GM18858 (cell line): ENCODE measurements around the gene COL15A1.
"Not testable (repeated sequence)": the region's sequence is repeated elsewhere in the genome, so short reads cannot be mapped to it uniquely, and the experiment has no call there.

Experiments used
- ATAC-seq: cut with Tn5 transposase; IDR thresholded peaks from one replicate; pipeline ENCODE4 v1.9.1; 2021; ENCODE audit not compliant: unreplicated experiment

The COL15A1 gene

GRCh38 chr9:99010393-99010792 is 66.7 kb downstream of the COL15A1 start:
- ATAC-seq = not testable (repeated sequence)

DNA sequence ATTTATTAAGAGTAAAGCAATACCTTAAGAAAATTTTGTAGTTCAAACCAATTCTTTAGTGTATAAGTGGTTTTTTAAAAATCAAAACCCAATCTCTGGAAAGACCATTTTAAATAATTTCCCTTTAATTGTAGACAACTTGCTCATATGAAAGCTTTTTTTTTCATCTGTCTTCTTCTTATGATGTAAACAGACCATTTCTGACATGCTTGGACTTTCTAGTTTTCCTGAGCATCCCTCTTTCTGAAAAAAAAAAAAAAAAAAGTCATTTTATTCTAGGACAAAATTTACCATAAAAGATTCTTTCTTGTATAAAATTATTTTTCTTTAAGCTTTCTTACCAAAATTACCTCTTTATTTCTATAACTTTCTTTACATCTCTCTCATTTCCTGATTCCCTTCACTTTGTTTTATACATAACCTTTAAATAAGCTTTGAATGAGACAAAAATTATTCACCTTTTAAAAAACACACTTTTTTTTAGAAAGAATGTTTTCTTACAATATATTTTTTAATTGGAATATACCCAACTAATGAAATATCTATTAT is 67.5 kb downstream of the COL15A1 start:
- ATAC-seq = no peak

- ATAC-seq = no peak
These were observed 69.3 kb downstream of the COL15A1 start for GRCh38 chr9:99012957-99013512.

- no peak for ATAC-seq
These were observed 69.8 kb downstream of the COL15A1 start for GRCh38 chr9:99013550-99013949.

DNA sequence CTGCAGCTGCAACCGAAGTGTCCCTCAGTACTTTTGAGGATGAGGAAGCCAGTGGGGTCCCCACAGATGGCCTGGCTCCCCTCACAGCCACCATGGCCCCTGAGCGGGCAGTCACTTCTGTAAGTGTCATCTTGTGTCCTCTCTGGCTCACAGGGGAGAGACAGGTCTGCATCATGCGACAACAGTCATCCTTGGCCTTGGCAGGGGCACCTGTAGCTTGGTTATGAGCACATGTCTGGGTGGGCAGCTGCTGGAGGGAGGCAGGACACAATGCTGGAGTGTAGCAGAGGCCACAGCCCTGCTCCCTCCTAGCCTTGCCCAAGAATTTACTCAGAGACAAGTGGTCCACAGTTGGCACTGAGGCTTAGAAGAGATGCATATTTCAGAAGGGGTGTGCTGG is 71.7 kb downstream of the COL15A1 start:
- no peak for ATAC-seq

DNA sequence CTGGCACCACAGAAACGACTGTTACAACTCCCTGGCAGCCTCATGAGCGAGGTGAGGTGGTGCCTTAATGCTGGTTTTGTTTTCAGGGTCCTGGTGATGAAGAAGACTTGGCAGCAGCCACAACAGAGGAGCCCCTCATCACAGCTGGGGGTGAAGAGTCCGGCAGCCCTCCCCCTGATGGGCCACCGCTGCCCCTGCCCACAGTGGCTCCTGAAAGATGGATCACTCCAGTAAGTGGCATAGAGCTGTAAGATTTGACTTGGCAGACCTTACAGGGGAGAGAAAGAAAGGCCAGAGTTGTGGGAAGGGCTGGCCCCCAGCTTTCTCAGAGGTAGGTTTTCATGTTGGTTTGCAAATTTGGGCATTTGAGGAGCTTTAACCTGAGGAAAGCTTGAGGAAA is 72.2 kb downstream of the COL15A1 start:
- no peak for ATAC-seq

GRCh38 chr9:99016681-99017387 is 73.1 kb downstream of the COL15A1 start:
- ATAC-seq = no peak

GRCh38 chr9:99018653-99019052 is 74.9 kb downstream of the COL15A1 start:
- ATAC-seq = no peak

DNA sequence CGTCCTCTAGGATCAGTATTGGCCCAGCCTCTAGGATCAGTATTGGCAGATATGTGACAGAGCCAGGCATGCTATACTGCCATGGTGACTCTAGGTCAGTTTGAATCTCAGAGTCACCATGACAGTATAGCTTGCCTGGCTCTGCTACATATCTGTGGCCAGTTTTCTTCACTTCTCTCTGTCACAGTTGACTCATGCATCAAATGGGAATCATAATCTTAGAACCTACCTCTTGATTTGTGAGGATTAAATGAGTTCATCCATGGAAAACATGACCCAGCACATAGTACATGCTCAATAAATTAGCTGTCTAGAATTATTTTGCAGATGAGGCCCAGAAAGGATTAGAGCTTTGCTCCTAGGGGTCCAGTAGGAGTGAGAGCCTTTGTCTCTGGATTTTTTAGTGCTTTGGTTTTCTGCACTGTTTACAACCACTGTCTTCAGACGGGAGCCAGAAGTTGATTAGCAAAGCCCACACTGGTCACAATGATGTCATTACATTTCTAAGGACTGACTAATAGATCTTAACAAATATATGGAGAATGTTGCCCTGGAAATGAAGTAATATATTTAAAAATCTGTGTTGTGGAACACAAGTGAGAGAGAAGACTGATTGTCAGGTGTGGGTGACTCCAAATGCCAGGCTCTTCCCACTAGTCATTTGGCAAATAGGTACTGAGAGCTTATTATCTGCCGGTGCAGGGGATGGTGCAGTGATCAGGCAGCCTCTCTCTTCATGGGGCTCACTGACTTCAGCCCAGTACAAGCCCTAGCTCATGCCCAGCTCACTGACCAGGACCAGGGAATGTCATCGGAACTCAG is 76.0 kb downstream of the COL15A1 start:
- ATAC-seq = no peak

DNA sequence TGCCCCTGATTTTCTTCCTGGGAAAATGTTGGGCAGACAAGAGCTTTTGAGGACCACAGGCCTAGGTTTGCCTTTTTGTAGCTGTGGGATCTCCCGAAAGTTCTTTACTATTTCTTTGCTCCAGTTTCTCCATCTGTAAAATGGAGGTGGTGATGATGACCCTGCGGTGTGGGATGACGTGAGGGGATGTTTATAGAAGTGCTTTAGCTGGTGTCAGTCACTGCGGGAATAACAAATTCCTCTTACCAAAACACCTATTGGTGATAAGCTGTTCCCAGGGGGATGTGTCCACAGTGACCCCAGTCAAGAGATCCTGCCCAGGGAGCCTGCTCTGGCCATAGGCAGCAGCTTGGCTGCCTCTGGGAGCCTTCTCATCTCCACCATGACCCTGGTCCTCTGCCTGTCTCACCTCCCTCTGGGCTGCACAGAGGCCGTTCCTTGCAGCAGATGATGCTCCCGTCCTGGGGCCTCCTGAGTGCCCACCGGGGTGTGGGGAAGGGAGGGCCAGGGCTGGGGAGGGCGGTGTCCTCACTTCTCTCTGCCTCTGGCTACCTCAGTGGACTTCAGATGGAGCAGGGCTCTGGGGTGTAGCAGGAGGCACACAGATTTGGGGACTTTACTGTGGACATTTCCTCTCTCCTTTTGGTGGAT is 77.2 kb downstream of the COL15A1 start:
- ATAC-seq = no peak

- no peak for ATAC-seq
These were observed 77.8 kb downstream of the COL15A1 start for GRCh38 chr9:99021512-99021911.

DNA sequence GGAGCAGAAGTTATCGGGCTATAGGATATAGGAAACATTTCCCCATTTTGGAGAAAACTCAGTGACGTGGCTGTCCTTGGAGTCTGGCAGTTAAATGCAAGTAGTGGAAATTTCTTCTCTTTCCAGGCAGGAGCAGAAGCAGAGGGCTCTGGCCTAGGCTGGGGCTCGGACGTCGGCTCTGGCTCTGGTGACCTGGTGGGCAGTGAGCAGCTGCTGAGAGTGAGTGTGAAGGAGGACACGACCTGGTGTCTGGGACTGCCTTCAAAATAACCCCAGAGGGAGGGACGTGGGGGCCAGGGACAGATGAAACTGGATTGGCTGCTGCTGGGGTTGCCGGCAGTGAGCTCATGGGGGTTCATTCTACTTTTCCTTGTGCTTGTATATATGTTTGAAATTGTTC is 79.5 kb downstream of the COL15A1 start:
- no peak for ATAC-seq

GRCh38 chr9:99023831-99024230 is 80.1 kb downstream of the COL15A1 start:
- no peak for ATAC-seq

DNA sequence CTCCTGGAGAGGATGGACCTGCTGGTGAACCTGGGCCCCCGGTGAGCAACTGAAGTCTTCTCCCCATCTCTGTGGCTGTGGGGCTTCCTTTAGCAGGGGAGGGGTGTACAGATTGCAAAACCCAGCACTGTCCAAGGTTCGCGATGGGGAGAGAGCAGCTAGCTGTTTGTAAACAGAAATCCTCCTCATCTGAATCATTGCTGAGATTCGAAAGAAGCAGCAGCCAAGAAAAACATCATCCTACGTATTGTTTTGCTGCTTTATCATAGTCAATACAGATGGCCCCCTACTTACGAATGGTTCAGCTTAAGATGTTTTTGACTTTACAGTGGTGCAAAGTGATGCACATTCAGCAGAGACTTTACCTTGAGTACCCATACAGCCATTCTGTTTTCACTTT is 81.3 kb downstream of the COL15A1 start:
- ATAC-seq = no peak

DNA sequence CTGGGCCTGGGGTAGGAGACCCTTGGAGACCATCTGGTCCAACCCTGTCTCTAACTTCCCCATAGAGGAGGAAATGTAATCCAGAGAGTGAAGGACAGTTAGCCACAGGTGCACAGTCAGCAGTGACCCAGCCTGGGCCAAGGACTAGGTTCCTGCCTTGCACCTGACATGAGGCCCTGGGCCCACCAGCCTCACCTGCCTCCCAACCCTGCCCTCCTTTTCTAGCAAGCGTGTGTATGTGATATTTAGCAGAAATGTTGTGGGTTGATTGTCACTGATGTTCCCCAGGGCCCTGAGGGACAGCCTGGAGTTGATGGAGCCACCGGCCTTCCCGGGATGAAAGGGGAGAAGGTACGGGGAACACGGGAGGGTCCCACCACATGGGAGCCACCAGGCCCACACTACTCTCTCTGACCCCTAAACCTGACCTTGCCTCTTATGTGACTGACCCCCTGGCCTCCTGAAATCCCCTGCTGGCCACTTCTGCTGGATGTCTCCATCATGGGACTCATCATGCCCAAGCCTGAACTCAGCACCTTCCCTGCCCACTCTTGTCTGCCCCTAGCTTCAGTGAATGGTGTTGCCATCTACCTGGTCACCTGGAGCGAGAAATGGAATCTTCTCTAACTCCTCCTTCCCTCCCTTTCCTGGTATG is 82.0 kb downstream of the COL15A1 start:
- ATAC-seq = no peak

GRCh38 chr9:99026271-99026955 is 82.7 kb downstream of the COL15A1 start:
- ATAC-seq = no peak

DNA sequence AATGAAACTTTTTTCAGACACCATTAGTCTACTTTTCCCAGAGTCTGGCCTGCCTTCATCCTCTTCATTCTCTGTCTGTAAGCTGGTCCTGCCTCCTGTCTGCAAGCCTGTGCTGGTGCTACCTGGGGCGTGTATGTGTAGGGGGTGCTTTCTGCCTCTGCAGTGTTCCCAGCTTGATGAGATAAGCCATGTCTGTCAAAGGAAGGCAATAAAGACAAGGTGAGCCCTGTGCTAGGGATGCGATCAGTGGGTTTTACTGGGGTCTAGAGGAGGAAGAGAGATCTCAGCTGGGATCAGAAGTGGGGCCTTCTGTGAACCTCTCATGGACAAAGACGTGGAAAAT is 83.2 kb downstream of the COL15A1 start:
- no peak for ATAC-seq

- no peak for ATAC-seq
These were observed 83.7 kb downstream of the COL15A1 start for GRCh38 chr9:99027443-99027842.

GRCh38 chr9:99029083-99029645 is 85.5 kb downstream of the COL15A1 start:
- ATAC-seq = no peak

GRCh38 chr9:99030092-99030511 is 86.4 kb downstream of the COL15A1 start:
- no peak for ATAC-seq
